ENCODE data around the gene ARHGAP26.
"Not testable (repeated sequence)": the region's sequence is repeated elsewhere in the genome, so short reads cannot be mapped to it uniquely, and the experiment has no call there.

The ARHGAP26 gene

GRCh38 chr5:142984525-142984924 lies 214.3 kb downstream of the ARHGAP26 start:
- in situ Hi-C loops (cut with MboI; ENCODE audit: low pct_unique_long_range_greater_than_20kb, low sequenced_read_pairs, unreplicated experiment) = no loop called here
- no peak for DNase-seq (ENCODE audit: low spot score)
- no peak for TF ChIP-seq CTCF (IDR thresholded peaks at IDR 0.05; ENCODE audit: extremely low read depth, insufficient read depth, missing control alignments)

GRCh38 chr5:142989270-142989669 lies 219.1 kb downstream of the ARHGAP26 start:
- in situ Hi-C loops (cut with MboI; ENCODE audit: low pct_unique_long_range_greater_than_20kb, low sequenced_read_pairs, unreplicated experiment); DNase-seq (ENCODE audit: low spot score): not testable (repeated sequence)

GRCh38 chr5:142990073-142990472 lies 219.9 kb downstream of the ARHGAP26 start:
- in situ Hi-C loops (cut with MboI; ENCODE audit: low pct_unique_long_range_greater_than_20kb, low sequenced_read_pairs, unreplicated experiment); DNase-seq (ENCODE audit: low spot score): not testable (repeated sequence)

- no peak for TF ChIP-seq CTCF (IDR thresholded peaks at IDR 0.05; ENCODE audit: extremely low read depth, insufficient read depth, missing control alignments)
- in situ Hi-C loops (cut with MboI; ENCODE audit: low pct_unique_long_range_greater_than_20kb, low sequenced_read_pairs, unreplicated experiment) = no loop called here
- DNase-seq (ENCODE audit: low spot score) = no peak
These were observed 224.0 kb downstream of the ARHGAP26 start for GRCh38 chr5:142994218-142994617.

- in situ Hi-C loops (cut with MboI; ENCODE audit: low pct_unique_long_range_greater_than_20kb, low sequenced_read_pairs, unreplicated experiment) = not testable (repeated sequence)
These were observed 225.4 kb downstream of the ARHGAP26 start for GRCh38 chr5:142995621-142996020.

GRCh38 chr5:142997591-142997990 lies 227.4 kb downstream of the ARHGAP26 start:
- DNase-seq (ENCODE audit: low spot score) = no peak
- in situ Hi-C loops (cut with MboI; ENCODE audit: low pct_unique_long_range_greater_than_20kb, low sequenced_read_pairs, unreplicated experiment) = no loop called here
- TF ChIP-seq CTCF (IDR thresholded peaks at IDR 0.05; ENCODE audit: extremely low read depth, insufficient read depth, missing control alignments) = no peak

More at GRCh38 chr5:142995621-142996020, 225.4 kb downstream of the ARHGAP26 start:
- DNase-seq (ENCODE audit: low spot score) = not testable (repeated sequence)

GRCh38 chr5:142998316-142999020 lies 228.3 kb downstream of the ARHGAP26 start:
- in situ Hi-C loops (cut with MboI; ENCODE audit: low pct_unique_long_range_greater_than_20kb, low sequenced_read_pairs, unreplicated experiment) = no loop called here
- TF ChIP-seq CTCF (IDR thresholded peaks at IDR 0.05; ENCODE audit: extremely low read depth, insufficient read depth, missing control alignments) = no peak
- no peak for DNase-seq (ENCODE audit: low spot score)

- in situ Hi-C loops (cut with MboI; ENCODE audit: low pct_unique_long_range_greater_than_20kb, low sequenced_read_pairs, unreplicated experiment) = loop anchor here (10.0 to 25.0 kb wide), 3 partner anchors 212 to 964 kb away; partner anchors contain the start of gene HMHB1
These were observed 230.4 kb downstream of the ARHGAP26 start for GRCh38 chr5:143000551-143000950.

More at GRCh38 chr5:143000551-143000950, 230.4 kb downstream of the ARHGAP26 start:
- not testable (repeated sequence) for DNase-seq (ENCODE audit: low spot score)
